GM19328 (cell line): ENCODE measurements around the gene CCDC174.

Experiments used
- ATAC-seq: cut with Tn5 transposase; IDR thresholded peaks from one replicate; pipeline ENCODE4 v1.9.1; 2021; ENCODE audit warnings: mild to moderate bottlenecking, moderate library complexity; ENCODE audit not compliant: unreplicated experiment

The CCDC174 gene

GRCh38 chr3:14624498-14624897 is 27.1 kb upstream of the CCDC174 start:
- ATAC-seq, result no peak

- ATAC-seq, result no peak
These were observed 26.1 kb upstream of the CCDC174 start for GRCh38 chr3:14625443-14625842.

GRCh38 chr3:14627815-14628214 is 23.7 kb upstream of the CCDC174 start:
- no peak for ATAC-seq

- ATAC-seq, result no peak
These were observed 23.2 kb upstream of the CCDC174 start for GRCh38 chr3:14628406-14628805.

- no peak for ATAC-seq
These were observed 21.0 kb upstream of the CCDC174 start for GRCh38 chr3:14630404-14631100.

- no peak for ATAC-seq
These were observed 20.5 kb upstream of the CCDC174 start for GRCh38 chr3:14631101-14631497.

GRCh38 chr3:14631687-14632441 is 19.7 kb upstream of the CCDC174 start:
- ATAC-seq, result no peak

- no peak for ATAC-seq
These were observed 19.1 kb upstream of the CCDC174 start for GRCh38 chr3:14632442-14632930.

- no peak for ATAC-seq
These were observed 18.1 kb upstream of the CCDC174 start for GRCh38 chr3:14633417-14633816.

- no peak for ATAC-seq
These were observed 17.6 kb upstream of the CCDC174 start for GRCh38 chr3:14633819-14634424.

GRCh38 chr3:14634763-14635400 is 16.7 kb upstream of the CCDC174 start:
- ATAC-seq, result no peak

- ATAC-seq, result no peak
These were observed 15.0 kb upstream of the CCDC174 start for GRCh38 chr3:14636496-14637087.

- no peak for ATAC-seq
These were observed 11.4 kb upstream of the CCDC174 start for GRCh38 chr3:14640157-14640562.

GRCh38 chr3:14640734-14641133 is 10.8 kb upstream of the CCDC174 start:
- no peak for ATAC-seq

GRCh38 chr3:14641346-14641745 is 10.2 kb upstream of the CCDC174 start:
- ATAC-seq, result no peak

- ATAC-seq, result no peak
These were observed 6.1 kb upstream of the CCDC174 start for GRCh38 chr3:14645453-14645852.

- ATAC-seq, result no peak
These were observed 5.4 kb upstream of the CCDC174 start for GRCh38 chr3:14646131-14646573.

GRCh38 chr3:14646589-14647413 is 4.8 kb upstream of the CCDC174 start:
- no peak for ATAC-seq

- ATAC-seq, result no peak
These were observed 3.3 kb upstream of the CCDC174 start for GRCh38 chr3:14647976-14648955.
